HG03460 (cell line): ENCODE measurements around the gene ANAPC2.

ENCODE experiments used
- ATAC-seq: cut with Tn5 transposase; IDR thresholded peaks from one replicate; pipeline ENCODE4 v1.9.1; 2021; ENCODE audit not compliant: unreplicated experiment

The ANAPC2 gene

DNA sequence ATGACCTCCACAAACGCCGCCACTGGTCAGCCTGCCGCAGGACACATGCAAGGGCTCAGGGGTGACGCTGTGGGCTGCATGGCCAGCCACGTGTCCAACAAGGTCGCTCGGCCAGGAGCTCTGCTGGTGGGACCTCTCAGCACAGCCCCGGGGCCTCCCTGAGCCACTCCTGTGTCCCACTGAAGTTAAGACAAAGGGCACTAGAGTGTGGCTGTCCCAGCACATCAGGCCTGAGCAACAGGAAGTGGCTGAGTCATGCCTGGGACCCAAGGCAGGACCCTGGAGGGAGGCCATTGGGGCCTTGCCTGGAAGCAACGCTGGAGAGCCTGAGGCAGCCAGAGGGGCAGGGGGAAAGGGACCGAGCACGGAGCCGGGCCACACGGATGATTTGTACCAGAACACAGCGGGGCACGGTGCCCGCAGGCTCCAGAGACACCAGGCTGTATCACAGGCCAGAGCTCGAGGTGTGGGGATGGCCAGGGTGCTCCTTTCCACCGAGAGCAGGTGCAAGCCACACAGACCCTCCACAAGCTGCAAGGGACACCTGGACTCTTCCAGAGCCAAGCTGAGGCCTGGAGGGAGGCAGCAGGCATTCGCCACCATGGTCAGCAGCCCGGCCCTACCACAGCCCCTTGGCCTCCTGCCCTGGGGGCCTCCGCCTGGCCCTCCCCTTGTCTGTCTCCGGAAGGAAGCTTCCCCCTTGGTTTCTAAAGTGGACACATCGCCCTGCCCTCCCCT, 10.0 kb downstream of the ANAPC2 start:
- no peak for ATAC-seq

DNA sequence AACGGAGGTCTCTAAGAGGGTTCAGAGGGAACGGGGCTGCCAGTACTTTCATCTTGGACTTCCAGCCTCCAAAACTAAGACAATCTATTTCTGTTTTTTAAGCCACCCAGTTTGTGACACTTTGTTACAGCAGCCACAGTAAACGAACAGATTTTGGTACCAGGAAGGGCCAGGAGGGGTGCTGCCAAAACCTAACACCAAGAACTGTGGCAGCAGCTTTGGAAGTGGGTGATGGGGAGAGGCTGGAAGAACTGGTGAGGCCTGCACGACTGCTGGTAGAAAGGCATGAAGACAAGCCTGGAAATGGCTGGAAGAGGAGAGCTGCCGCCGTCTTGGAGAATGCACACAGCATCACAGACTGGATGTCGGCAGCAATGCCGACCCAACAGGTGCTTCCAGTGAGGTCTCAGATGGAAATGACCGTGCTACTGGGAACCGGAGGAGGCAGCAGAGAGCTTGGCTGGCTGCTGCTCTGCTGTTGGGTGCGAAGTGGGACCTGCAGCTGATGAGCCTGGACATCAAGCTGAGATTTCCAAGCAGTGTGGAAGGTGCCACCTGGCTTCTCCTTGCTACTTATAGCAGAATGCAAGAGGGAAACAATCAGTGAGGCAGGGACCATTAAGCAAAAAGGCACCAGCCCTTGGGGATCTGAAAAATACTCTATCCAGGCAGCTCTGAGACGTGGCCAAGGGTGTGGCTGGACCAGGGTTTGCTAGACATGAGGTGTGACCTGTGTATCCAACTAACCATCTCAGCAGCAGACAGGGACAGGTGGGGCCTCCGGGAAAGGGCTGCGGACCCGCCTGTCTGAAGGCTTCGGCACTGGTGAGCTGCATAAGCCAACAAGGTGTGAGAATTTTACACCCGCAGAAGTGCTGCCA, 11.8 kb downstream of the ANAPC2 start:
- no peak for ATAC-seq

DNA sequence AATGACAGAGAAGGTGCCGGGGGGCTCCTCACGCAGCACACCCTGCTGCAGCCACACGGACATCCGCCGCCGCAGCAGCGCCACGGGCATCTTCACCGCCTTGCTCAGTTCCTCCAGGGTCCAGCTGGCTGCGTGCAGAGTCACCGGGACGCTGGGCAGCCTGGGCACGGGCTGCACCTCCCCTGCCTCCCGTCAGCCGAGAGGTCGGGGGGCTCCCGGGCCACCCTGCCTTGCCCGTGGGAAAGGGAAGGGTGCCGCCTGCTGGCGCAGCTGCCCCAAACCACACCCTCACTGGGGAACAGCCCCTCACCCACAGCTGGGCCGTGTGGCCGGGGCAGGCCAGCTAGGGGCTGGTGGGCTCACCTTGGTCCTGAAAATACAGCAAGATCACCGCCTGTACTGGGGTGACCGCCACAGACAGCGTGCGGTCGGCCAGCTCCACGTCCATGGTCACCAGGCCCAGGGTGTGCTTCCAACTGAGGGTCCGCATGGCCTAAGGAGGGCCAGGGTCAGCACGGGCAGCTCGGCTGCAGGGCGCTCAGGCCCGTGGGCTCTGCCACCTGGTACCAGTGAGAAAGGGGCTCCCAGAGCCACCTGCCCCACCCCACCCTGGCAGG, 12.9 kb downstream of the ANAPC2 start:
- ATAC-seq, result no peak

DNA sequence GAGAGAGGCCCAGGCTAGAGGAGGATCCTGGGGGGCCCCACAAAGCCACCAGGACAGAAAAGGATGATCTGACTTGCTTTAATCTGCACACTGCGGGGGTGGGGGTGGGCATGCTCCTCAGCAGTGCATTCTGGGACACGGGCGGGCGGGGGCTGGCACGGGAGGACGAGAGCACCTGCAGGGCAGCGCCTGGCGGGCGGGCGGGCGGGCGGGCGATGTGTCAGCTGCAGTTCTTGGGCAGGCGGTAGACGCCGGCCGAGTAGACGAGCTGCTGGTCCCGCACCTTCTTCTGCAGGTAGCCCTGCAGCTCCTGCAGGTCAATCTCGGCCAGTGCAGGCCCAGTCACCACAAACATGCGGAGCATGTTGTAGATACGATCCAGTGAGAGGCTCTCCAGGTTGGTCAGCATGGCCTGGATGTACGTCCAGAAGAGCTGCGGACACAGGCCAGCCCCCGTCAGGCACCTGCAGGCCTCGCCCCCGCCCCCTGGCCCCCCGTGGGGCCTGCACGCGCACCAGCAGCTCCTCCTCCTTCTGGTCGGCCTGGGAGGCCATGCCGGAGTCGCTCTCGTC, 13.6 kb downstream of the ANAPC2 start:
- ATAC-seq, result no peak

DNA sequence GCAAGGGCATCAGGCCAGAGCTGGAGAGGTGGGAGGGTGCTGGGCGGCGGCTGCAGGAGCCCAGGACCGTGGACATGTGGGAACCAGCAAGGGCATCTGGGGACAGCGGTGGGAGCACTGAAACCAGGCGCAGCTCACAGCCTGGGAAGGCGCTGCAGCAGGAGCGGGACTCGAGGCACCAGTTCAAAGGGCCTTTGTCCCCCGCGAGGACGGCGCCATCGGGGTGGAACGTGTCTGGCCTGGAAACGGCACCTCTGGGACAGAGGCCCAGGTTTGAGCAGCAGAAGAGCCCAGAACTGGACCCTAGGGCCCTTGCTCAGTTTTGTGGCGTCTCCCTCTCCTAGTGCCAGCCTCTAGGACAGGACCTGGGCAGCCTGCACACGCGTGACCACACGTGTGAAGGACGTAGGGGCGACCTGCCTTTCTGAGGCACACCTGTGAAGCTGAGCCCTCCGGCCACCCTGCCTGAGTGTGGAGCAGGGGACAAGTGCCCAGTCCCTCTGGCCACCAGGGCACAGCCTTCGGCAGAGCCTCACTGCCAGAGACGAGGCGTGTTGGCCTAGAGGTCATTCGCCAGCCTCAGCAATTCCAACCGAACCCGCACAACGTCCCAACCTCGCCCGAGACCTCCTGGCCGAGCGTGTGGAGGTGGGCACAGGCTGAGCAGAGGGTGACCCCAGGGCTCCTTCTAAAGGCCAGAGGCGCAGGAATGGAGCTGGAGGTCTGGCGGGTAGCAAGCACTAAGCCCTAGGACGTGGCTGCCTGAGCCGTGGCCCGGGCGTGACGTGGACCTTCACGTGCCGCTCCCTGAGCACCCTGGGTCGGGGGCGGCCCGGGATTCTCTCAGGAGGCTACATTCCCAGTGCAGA, 14.3 kb downstream of the ANAPC2 start:
- no peak for ATAC-seq

DNA sequence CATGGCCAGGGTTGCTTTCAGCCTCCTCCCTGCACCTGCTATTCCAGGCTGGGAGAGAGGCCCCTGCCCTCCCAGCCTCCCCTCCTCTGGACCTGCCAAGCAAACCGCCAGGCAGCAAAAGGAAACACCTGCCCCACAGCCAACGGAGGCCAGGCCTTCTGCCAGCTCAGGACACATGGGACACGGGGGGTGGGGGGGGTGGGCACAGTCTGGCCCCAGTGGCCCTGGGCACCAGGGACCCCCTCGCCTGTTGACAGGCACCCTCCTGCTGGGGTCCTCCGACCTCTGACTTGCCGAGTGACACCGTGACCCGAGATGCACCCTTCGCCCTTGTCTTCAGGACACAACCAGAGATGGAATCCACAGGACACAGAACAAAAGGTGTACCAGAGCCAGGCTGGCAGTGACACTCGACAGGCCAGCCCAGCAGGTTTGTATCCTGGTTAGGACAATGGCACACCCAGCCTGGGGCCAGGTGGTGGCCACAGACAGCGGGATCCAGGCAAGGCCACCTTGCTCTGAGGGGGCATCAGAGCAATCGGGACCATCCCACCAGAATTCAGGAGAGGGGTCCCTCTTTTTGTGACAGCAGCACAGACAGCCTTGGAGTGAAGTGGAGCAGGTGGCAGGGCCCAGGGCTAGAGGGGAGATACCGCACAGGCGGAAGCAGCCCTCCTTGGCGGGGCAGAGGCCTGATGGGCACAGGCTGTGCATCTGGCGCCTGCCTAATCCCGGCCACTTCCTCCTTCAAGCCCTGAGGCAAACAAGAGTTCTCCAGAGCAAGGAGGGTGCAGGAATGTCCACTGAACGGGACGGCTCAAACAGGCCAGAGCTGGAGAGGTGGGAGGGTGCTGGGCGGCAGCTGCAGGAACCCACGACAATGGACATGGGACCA, 15.2 kb downstream of the ANAPC2 start:
- ATAC-seq, result no peak

DNA sequence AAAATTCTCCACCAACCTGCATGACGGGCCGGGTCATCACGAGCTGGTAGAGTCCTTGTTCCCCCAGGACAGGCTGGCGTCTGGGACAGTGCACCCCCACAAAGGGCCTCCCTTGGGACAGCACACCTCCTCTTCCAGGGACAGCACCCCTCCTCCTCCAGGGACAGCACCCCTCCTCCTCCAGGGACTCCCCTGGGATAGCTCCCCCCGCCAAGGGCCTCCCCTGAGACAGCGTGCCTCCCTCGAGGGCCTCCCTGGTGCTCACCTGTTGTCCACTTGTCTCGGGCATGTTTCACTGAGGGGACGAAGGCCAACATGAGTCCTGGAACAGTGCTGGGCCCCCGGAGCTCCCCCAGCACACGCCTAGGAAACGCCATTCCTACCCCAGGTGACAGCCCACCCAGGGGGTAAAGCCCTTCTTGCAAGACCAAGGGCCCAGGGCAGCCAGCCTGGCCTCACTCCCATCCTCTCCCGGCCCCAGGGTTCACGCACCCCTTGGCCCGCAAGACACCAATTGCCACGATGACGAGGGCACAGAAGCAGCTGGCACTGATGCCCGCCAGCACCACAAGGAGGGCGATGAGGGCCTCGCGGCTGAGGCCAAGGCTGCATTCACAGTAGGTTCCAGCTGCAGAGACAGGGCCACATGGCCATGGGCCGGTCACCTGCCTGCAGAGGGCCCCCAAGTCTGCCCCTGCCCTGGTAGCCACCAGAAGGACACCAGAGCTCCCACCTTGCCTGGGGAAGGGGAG, 17.0 kb downstream of the ANAPC2 start:
- no peak for ATAC-seq

DNA sequence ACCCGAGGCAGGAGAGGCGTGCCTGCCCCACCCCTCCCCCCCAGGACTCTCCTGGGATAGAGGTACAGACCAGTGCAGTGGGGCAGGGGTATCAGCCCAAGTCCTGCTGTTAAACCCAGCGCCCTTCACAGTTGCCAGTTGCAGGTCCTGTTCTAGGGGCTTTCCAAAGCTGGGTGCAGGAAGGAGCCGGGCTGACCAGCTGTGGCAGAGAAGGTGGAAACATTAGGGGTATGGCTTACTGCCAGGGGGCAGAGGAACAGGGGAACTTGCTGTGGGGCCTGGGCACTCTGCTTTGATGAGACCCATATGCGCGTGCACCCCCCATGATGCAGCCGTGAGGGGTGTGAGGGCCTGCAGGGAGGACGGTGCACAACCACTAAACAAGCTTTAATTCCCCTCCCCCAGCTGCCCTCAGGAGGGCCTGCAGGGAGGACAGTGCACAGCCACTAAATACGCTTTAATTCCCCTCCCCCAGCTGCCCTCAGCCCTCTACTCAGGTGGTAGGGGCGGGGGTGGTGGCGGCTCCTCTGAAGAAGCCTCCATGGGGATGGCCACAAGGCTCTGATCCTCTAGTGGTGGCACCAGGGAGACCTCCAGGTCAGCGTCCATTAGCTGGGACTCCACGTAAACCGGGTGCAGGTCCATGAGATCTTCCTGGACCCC, 17.7 kb downstream of the ANAPC2 start:
- no peak for ATAC-seq

DNA sequence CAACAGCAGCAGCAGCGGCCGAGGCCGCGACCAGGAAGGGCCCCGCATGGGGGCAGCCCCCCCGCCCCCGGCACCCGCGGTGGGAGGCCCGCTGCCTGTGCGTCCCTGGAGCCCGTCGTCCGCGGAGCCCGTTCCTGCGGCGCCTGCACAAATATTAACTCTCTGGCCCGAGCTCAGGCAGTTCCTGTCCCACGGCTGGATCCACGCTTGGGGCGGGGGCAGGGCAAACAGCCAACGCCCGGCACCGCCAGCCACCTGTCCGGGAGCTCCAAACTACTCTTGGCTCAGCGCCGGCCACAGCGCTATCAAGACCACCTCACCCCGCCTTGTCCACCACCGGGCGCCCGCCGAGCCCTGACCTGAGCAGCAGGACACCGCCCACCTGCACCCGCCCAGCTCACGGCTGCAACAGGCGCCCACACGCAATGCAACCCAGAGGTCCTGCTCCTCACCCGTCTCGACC, 18.4 kb downstream of the ANAPC2 start, which contains the start of gene LRRC26:
Gene LRRC26 (minus strand): TSS at position 156 of the 463 bp plus-strand sequence. CDS start 108 bp downstream, at position 48.
- ATAC-seq, result no peak

DNA sequence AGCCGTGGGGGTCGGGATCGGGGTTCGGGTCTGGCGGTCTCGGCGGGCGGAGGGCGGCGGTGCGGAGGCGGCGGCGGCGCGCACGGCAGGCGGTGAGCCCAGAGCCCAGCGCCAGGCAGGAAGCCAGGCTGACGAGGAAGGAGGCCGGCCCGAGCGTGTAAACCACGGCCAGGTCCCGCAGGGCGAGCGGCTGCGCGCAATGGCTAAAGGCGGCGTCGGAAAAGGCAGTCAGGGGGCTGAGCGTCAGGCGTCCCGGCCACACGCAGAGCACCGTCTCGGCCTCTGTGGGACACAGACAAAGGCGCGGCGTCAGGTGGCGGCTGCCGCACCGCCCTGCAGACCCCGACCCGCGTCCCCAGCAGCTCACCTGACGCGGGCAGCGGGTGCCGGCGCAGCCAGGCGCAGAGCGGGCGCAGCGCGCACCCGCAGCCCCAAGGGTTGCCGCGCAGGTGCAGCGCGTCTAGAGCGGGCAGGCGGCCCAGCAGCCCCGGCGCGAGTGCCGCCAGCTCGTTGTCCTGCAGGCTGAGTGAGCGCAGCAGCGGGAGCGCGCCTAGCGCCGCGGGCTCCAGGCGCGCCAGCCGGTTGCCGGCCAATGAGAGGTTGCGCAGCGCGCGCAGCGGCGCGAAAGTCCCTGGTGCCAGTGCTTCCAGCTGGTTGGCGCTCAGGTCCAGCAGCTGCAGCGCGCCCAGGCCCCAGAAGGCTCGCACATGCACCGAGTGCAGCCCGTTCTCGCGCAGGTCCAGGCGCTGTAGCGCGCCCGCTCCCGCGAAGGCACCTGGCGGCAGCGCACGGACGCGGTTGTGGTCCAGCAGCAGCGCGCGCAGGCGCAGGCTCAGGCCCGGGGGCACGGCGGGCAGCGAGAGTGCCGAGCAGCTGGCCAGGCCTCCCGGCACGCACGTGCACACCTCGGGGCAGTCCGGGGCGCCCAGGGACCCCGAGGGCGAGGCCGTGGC, 19.2 kb downstream of the ANAPC2 start:
- ATAC-seq, result no peak

DNA sequence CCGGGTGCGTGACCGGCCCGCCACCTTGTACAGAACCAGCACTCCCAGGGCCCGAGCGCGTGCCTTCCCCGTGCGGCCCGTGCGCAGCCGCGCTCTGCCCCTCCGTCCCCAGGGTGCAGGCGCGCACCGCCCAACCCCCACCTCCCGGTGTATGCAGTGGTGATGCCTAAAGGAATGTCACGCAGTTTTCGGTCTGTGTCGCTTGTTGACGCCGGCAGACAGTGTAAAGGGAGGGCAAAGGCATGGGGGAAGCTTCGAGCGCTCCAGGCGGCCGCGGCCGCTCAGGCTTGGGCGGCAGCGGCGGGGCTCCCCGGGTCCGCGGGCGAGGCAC, 19.8 kb downstream of the ANAPC2 start:
- ATAC-seq, result no peak

DNA sequence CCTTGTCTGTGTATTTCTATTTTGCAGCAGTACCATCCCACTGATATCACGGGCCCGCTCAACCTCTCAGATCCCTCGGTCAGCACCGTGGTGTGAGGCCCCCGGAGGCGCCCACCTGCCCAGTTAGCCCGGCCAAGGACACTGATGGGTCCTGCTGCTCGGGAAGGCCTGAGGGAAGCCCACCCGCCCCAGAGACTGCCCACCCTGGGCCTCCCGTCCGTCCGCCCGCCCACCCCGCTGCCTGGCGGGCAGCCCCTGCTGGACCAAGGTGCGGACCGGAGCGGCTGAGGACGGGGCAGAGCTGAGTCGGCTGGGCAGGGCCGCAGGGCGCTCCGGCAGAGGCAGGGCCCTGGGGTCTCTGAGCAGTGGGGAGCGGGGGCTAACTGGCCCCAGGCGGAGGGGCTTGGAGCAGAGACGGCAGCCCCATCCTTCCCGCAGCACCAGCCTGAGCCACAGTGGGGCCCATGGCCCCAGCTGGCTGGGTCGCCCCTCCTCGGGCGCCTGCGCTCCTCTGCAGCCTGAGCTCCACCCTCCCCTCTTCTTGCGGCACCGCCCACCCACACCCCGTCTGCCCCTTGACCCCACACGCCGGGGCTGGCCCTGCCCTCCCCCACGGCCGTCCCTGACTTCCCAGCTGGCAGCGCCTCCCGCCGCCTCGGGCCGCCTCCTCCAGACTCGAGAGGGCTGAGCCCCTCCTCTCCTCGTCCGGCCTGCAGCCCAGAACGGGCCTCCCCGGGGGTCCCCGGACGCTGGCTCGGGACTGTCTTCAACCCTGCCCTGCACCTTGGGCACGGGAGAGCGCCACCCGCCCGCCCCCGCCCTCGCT, 20.4 kb downstream of the ANAPC2 start:
- ATAC-seq, result no peak

DNA sequence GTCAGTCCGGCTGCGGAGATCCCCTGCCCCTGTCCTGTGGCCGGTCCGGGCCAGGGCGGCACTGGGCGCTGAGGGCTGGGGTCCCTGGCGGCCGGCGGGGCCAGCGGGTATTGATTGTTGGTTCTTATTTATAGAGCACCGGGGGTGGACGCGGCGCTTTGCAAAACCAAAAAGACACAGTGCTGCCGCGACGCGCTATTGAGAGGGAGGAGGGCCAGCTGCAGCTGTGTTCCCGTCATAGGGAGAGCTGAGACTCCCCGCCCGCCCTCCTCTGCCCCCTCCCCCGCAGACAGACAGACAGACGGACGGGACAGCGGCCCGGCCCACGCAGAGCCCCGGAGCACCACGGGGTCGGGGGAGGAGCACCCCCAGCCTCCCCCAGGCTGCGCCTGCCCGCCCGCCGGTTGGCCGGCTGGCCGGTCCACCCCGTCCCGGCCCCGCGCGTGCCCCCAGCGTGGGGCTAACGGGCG, 21.0 kb downstream of the ANAPC2 start:
- no peak for ATAC-seq

DNA sequence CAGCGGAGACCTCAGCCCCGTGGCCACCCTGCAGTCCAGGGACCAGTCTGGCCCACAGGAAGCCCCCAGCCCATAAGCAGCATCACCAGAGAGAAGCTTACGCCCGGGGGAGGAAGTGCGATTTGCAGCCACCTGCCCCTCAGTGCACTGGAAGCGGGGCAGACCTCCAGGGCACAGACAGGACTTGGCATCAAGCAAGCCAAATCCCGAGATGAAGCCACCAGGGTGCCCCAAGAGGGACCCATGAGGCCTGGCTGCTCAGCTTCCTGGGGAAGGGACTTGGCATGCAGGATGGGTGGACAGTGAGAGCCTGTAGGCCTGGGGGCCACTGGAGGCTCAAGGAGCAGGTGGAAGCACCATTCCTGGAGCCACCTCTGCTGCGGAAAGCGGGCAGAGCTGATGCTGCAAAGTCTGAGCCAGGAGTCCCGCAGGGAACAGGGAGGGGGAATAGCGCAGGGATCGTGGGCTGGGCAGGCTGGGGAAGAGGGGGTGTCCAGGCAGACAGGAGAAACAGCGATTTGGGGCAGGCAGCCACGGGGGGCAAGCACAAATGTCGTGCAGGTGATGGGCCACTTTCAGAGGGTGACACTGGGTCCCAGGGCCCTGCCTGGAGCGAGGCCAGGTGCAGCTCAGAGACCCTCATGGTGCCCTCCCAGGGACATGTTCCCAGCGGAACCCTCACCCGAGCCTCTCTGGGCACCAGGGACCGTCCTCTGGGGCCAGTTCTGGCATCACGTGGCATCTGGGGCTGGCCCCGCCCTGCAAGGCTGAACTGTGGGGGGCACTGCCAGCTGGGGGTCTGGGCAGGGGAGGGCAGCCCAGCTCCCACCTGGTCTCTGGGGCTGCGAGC, 21.8 kb downstream of the ANAPC2 start:
- no peak for ATAC-seq

DNA sequence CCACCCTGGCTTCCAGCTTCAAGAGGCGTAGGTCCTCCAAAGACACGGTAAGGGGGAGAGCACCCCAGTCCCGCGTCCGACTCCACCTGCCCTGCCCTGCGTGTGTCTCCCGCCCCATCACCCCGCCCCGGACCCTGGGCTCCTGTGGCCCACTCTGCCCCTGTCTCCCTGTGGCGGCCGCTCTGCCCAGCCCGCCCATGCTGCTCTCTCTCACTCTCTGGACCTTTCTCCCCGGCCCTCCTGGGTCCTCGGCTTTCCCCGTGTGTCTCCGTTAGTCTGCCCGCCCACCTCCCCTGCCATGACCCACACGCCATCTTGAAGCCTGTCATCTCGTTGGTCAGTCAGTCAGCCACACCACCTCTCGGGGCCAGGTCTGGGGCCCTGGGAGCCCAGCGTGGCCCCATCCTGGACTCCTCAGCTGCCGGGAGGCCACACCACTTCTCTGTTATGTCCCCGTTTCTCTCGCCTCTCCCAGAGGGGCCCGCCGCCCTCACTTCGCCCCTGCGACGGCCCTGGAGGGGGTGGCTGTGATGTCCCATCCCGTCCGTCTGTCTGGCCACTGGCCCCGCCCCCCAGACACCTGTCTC, 23.0 kb downstream of the ANAPC2 start:
- ATAC-seq, result no peak
